Smooth muscle cell of the brain vasculature (primary cell): Measurements from ENCODE around the gene CCDC32.
"Not testable (repeated sequence)": the region's sequence is repeated elsewhere in the genome, so short reads cannot be mapped to it uniquely, and the experiment has no call there.

ENCODE experiments used
- DNase-seq: peaks from one replicate; pipeline ENCODE4 v3.0.0-alpha.2; 2012; ENCODE audit warnings: low read depth, low spot score

CCDC32 gene, protein sequence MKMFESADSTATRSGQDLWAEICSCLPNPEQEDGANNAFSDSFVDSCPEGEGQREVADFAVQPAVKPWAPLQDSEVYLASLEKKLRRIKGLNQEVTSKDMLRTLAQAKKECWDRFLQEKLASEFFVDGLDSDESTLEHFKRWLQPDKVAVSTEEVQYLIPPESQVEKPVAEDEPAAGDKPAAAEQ

DNA sequence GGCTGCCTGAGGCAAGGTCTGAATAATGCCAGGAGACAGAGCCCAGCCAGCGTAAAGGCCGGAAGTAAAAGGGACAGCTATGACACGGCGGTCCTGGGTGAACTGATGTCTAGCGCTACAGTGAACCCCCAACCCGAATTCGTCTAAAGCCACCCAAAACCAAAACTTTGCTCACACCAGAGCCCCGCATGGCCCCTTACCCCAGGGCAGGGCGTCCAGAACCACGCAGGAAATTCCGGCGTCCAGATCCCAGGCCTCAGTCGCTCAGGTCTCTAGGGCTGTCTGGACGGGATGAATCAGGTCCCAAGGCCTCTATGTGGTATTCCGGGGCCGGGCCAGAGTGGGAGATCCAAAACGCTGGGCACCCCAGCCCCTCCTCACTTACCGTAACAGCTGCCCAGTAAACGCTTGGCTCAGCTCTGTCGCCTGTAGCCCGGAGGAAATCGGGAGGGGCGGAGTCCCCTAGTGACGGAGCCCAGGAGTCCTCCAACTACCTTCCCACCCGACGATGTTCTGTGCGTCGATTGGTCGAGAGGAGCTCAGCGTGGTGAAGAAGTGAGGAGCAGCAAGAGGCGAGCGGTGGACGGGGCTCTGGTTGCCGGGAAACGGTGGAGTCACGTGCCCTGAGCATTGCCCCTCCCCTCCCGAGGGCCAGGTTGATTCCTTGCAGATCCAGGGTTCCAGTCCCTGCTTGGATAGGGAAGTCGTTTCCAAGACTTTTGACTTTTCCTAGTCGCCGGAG lies at the start of gene CCDC32:
Gene CCDC32 (minus strand): TSS at position 452 of the 742 bp plus-strand sequence. CDS start 2,027 bp downstream, outside the sequence.
- DNase-seq, result peak; percentile 94

- no peak for DNase-seq
These were observed 48.2 kb upstream of the CCDC32 start for GRCh38 chr15:40613080-40613479.

GRCh38 chr15:40603935-40604334 lies 39.1 kb upstream of the CCDC32 start:
- DNase-seq, result no peak

- no peak for DNase-seq
These were observed 36.1 kb upstream of the CCDC32 start for GRCh38 chr15:40600956-40601355.

GRCh38 chr15:40598672-40599071 lies 33.8 kb upstream of the CCDC32 start:
- no peak for DNase-seq

- no peak for DNase-seq
These were observed 33.3 kb upstream of the CCDC32 start for GRCh38 chr15:40598126-40598525.

GRCh38 chr15:40597024-40597423 lies 32.2 kb upstream of the CCDC32 start:
- no peak for DNase-seq

- no peak for DNase-seq
These were observed 30.9 kb upstream of the CCDC32 start for GRCh38 chr15:40595773-40596172.

DNA sequence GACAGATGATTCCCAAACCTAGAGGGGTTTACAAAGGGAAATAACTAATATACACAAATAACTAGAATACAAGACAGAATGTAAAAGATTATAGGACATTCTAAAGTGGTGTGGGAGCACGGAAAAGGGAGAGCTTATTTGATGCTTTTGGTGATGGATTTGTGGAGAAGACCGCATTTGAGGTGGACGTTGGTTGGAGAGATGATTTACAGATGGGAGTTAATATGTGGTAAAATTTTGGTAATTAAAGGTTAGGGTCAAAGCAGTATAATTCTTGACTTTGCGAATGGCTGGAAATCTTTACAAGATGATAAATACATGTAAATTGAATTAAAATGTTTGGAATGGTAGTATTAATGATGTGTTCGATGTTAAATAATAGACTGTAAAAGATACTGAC lies 30.4 kb upstream of the CCDC32 start:
- no peak for DNase-seq

DNA sequence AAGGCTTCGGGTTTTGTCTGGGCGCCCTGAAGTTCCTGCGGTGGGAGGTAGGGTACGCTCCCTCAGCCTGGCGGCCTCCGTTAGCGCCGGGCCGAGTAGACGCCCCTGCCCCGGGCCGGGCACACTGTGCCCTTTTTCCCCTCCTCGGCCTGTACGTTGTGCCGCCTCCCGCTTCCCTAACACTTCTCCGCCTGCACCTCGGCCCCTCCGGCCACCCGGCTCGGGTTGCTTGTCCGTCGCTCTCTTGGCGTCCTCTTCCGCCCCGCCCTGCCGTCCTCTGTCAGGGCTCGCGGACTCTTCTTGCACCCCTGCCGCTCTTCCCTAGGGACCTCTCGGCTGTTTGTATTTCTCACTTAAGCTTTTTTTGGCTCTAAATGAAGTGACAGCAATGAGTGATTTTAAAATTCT lies 29.6 kb upstream of the CCDC32 start:
- no peak for DNase-seq

- peak; percentile 94 for DNase-seq
These were observed 29.0 kb upstream of the CCDC32 start, which contains the start of gene KNL1 for GRCh38 chr15:40593588-40594428. TSS of gene KNL1 (plus strand) at chr15:40594249. CDS start at chr15:40602932, 8,683 bp downstream.

GRCh38 chr15:40593165-40593564 lies 28.3 kb upstream of the CCDC32 start:
- DNase-seq, result no peak

DNA sequence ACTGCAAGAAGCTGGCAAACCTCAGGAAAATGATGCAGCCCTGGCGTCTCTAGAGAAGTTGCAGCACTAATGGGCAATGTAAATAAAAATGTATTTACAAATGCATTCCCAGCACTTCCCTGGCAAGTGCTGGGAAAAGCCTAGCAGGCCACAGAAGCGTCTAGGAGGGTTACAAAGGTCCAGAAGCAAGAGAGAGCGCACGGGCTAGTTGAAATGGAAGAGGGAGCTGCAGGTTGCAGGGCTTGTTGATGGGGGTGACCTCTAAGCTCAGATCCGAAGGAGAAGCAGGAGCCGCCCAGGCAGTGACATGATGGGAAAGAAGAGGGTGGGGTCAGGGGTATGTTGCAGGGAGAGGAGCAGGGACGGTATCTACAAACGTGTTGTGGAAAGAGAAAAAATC lies 26.5 kb upstream of the CCDC32 start:
- no peak for DNase-seq

GRCh38 chr15:40590667-40591050 lies 25.8 kb upstream of the CCDC32 start:
- no peak for DNase-seq

- DNase-seq, result no peak
These were observed 19.3 kb upstream of the CCDC32 start for GRCh38 chr15:40584191-40584590.

DNA sequence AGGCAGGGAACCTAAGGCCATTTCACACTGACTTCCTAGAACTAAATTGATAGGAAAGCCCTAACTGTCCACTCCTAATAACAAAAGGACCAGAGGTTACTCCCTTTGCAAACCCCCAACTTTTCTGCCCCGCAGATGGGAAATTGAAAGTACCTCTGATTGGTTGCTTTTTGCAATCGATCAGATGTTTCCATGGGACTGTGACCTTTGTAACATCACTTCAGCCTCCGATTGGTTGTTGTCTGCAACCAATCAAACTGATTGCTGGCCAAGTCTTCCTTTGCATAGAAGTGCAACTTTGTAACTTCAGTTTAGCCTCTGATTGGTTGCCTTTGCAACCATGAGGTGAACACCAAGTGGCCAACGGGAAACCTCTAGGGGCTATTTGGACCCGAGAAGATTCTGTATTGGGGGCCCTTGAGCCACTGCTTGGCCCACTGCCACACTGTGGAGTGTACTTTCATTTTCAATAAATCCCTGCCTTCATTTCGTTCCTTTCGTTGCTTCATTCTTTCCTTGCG lies 17.9 kb upstream of the CCDC32 start:
- DNase-seq, result no peak

GRCh38 chr15:40581796-40582195 lies 17.0 kb upstream of the CCDC32 start:
- DNase-seq, result not testable (repeated sequence)

DNA sequence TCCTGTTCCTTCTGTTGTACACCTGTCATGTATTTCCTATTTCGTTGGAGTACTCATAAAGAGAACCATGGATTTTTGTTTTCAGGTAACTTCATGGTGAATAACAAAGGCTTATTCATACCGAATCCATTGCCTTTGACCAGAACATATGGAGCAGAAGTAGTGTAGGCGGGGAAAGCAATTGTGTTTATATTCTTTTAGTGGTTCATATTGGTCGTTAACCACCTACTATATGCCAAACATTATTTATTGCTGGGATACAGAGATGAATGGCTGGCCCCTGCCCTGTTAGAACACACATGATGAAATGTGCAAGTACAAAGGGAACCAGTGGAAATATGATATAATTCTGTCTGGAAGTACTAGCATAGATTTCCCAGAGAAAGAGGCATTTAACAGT lies 14.1 kb upstream of the CCDC32 start:
- no peak for DNase-seq

GRCh38 chr15:40576914-40577313 lies 12.1 kb upstream of the CCDC32 start:
- DNase-seq, result not testable (repeated sequence)

DNA sequence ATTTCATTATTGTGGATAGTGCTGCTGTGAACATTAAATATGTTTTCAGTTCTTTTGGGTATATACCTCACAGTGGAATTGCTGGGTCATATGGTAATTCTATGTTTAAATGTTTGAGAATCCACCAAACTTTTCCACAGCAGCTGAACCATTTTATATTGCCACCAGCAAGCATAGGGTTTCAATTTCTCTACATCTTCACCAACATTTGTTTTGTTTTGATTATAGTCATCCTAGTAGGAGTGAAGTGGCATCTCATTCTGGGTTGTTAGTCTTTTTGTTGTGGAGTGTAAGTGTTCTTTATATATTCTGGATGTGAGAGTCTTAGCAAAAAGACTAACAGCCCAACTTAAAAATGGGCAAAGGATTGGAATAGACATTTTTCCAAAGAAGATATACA lies 10.3 kb upstream of the CCDC32 start:
- DNase-seq, result no peak

DNA sequence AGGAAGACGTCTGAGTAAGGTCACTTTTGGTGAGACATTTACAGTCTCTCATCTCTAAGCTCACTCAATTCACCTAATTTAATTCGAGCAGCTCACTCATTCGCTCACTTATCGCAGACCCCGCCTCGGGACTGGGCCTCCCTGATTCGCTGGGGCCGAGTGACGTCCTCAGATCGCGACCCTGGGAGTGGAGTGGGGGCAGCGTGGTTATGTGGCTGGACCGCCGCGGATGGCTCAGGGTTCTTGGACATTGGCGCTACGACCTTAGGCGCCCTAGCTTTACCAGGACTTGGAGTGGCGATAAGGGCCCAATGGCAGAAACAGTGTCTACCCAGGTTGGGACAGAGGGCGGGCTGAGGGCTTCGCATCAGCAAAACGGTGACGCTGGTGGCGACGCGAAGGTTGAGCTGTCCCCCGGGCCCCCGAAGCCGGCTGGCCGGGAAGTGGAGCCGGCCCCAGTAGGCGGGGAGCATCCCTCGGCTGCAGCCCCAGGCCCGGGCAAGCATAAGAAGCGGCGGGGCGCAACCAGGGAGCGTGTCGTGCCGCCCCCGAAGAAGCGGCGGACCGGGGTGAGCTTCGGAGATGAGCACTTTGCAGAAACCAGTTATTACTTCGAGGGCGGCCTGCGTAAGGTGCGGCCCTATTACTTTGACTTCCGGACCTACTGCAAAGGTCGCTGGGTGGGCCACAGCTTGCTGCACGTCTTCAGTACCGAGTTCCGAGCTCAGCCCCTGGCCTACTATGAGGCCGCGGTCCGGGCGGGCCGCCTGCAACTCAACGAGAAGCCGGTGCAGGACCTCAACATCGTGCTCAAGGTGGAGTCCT lies 4.5 kb upstream of the CCDC32 start, which contains the start of gene RPUSD2:
Gene RPUSD2 (plus strand): TSS at position 171 of the 825 bp plus-strand sequence. CDS start 39 bp downstream, at position 210.
- DNase-seq, result peak; percentile 73
